IMR-90 (cell line): Measurements from ENCODE around the gene CFAP210. TPM values are rescaled to one million over a fixed set of nuclear protein-coding genes. Genes with fewer than 3 reads are reported as not detected.

Experiments
- ATAC-seq: fragments of 200-7000 bp; cut with Tn5 transposase; 2 replicates; pipeline ENCODE4 v1.9.1; 2020; ENCODE audit warnings: low read depth, mild to moderate bottlenecking, moderate library complexity
- BruUV-seq: library from RNA; stranded (reverse); fragments of 400-500 nt; replicated peaks from 2 replicates; lab custom pipeline; 2021; lab: Mats Ljungman, UMichigan
- CTCF ChIA-PET: fragments of 300-600 bp; formaldehyde crosslinking; extraction: SDS; loops from one replicate; lab custom pipeline; 2021; ENCODE audit warnings: antibody characterized with exemption; lab: Yijun Ruan, JAX
- POLR2A ChIA-PET: fragments of 300-600 bp; sonication (Branson Sonifier 250); formaldehyde crosslinking; loops from one replicate; lab custom pipeline; 2022; ENCODE audit warnings: antibody characterized with exemption; ENCODE audit not compliant: unreplicated experiment; lab: Charles Lee
- DNase-seq: peaks from one replicate; pipeline ENCODE4 v3.0.0; 2013
- H2AFZ ChIP-seq: replicated peaks from 2 replicates; pipeline ENCODE3; 2013; ENCODE audit warnings: low read length, mild to moderate bottlenecking; ENCODE audit not compliant: poor library complexity
- H2AK5ac ChIP-seq: 2 replicates; pipeline ENCODE4 v1.6.1; 2013; ENCODE audit warnings: low read depth, low read length, inconsistent platforms
- H2AK9ac ChIP-seq: replicated peaks from 2 replicates; pipeline ENCODE3; 2013; ENCODE audit warnings: mild to moderate bottlenecking, low read depth, low read length, moderate library complexity; ENCODE audit not compliant: poor library complexity
- H2BK120ac ChIP-seq: 2 replicates; pipeline ENCODE4 v1.6.1; 2013; ENCODE audit warnings: low read depth, low read length, inconsistent platforms
- H2BK15ac ChIP-seq: 3 replicates; pipeline ENCODE4 v1.6.1; 2013; ENCODE audit warnings: low read depth, low read length, inconsistent platforms
- H2BK20ac ChIP-seq: 2 replicates; pipeline ENCODE4 v1.6.1; 2013; ENCODE audit warnings: low read depth, mild to moderate bottlenecking, inconsistent platforms, low read length, moderate library complexity
- H2BK5ac ChIP-seq: 2 replicates; pipeline ENCODE4 v1.6.1; 2013; ENCODE audit warnings: mild to moderate bottlenecking, low read depth, low read length, inconsistent platforms; ENCODE audit not compliant: poor library complexity, severe bottlenecking
- H3K14ac ChIP-seq: replicated peaks from 2 replicates; pipeline ENCODE4 v1.6.1; 2013; ENCODE audit warnings: low read depth, low read length, inconsistent platforms
- H3K18ac ChIP-seq: 2 replicates; pipeline ENCODE4 v1.6.1; 2013; ENCODE audit warnings: low read depth, low read length, control low read depth
- H3K23ac ChIP-seq: 2 replicates; pipeline ENCODE4 v1.6.1; 2013; ENCODE audit warnings: low read depth, low read length, inconsistent platforms
- H3K27ac ChIP-seq: 2 replicates; pipeline ENCODE4 v1.5.1; 2013; ENCODE audit warnings: mild to moderate bottlenecking, control low read depth, low read length; ENCODE audit not compliant: insufficient read depth
- H3K27me3 ChIP-seq: 2 replicates; pipeline ENCODE4 v1.6.1; 2013; ENCODE audit warnings: low read length; ENCODE audit not compliant: control insufficient read depth, insufficient read depth
- H3K36me3 ChIP-seq: 2 replicates; pipeline ENCODE4 v1.6.1; 2013; ENCODE audit warnings: low read length, mixed read lengths; ENCODE audit not compliant: control insufficient read depth, insufficient read depth
- H3K4ac ChIP-seq: 2 replicates; pipeline ENCODE4 v1.6.1; 2013; ENCODE audit warnings: low read depth, low read length, inconsistent platforms
- H3K4me1 ChIP-seq: 2 replicates; pipeline ENCODE4 v1.6.1; 2013; ENCODE audit warnings: low read length, mixed read lengths; ENCODE audit not compliant: control insufficient read depth, insufficient read depth
- H3K4me2 ChIP-seq: 2 replicates; pipeline ENCODE4 v1.6.1; 2013; ENCODE audit warnings: low read depth, mild to moderate bottlenecking, control low read depth, low read length, moderate library complexity
- H3K4me3 ChIP-seq: 2 replicates; pipeline ENCODE4 v1.5.1; 2013; ENCODE audit warnings: low read depth, mild to moderate bottlenecking, control low read depth, low read length, moderate library complexity; ENCODE audit not compliant: insufficient read depth
- H3K56ac ChIP-seq: 2 replicates; pipeline ENCODE4 v1.6.1; 2013; ENCODE audit warnings: low read length, inconsistent platforms; ENCODE audit not compliant: insufficient read depth; ENCODE audit errors: extremely low read depth
- H3K79me1 ChIP-seq, 2 experiments: 2 replicates each; pipeline ENCODE4 v1.6.1; 2013; ENCODE audit warnings: low read length in 2 of 2, inconsistent platforms in 1 of 2, low read depth in 1 of 2
- H3K9ac ChIP-seq: 2 replicates; pipeline ENCODE4 v1.6.1; 2013; ENCODE audit warnings: low read depth, low read length, control low read depth
- H3K9me1 ChIP-seq: 2 replicates; pipeline ENCODE4 v1.6.1; 2013; ENCODE audit warnings: low read length, inconsistent platforms; ENCODE audit not compliant: insufficient read depth
- H3K9me3 ChIP-seq: 2 replicates; pipeline ENCODE4 v1.6.1; 2013; ENCODE audit warnings: low read length; ENCODE audit not compliant: control insufficient read depth, insufficient read depth
- H4K20me1 ChIP-seq: 2 replicates; pipeline ENCODE4 v1.6.1; 2013; ENCODE audit warnings: low read length, inconsistent platforms; ENCODE audit not compliant: insufficient read depth
- H4K5ac ChIP-seq: 2 replicates; pipeline ENCODE4 v1.6.1; 2013; ENCODE audit warnings: mild to moderate bottlenecking, low read depth, low read length, control low read depth
- H4K8ac ChIP-seq, 2 experiments: 2 replicates each; pipeline ENCODE4 v1.6.1; 2013; ENCODE audit warnings: low read depth in 2 of 2, low read length in 2 of 2, control low read depth in 1 of 2, inconsistent platforms in 1 of 2
- H4K91ac ChIP-seq: 2 replicates; pipeline ENCODE4 v1.6.1; 2013; ENCODE audit warnings: low read depth, low read length, inconsistent platforms; ENCODE audit not compliant: insufficient read depth
- BHLHE40 ChIP-seq: fragments of 150-350 bp; IDR thresholded peaks from 2 replicates; pipeline ENCODE4 v1.6.1; 2016; ENCODE audit warnings: mild to moderate bottlenecking, low read depth, low read length
- CEBPB ChIP-seq: IDR thresholded peaks from 2 replicates; pipeline ENCODE4 v1.6.1; 2012; ENCODE audit warnings: low read depth, low read length, improper control_type of control experiment
- FOS ChIP-seq: fragments of 150-350 bp; IDR thresholded peaks from 2 replicates; pipeline ENCODE4 v1.6.1; 2016; ENCODE audit warnings: low read depth, low read length
- MAFK ChIP-seq: IDR thresholded peaks from 2 replicates; pipeline ENCODE4 v1.6.1; 2012; ENCODE audit warnings: low read depth, low read length, improper control_type of control experiment
- MXI1 ChIP-seq: IDR thresholded peaks from 2 replicates; pipeline ENCODE4 v1.6.1; 2012; ENCODE audit warnings: low read depth, mild to moderate bottlenecking, low read length, moderate library complexity, borderline replicate concordance
- NFE2L2 ChIP-seq: fragments of 150-350 bp; IDR thresholded peaks from 2 replicates; pipeline ENCODE4 v1.6.1; 2016; ENCODE audit warnings: low read depth, mild to moderate bottlenecking, low read length
- RAD21 ChIP-seq: IDR thresholded peaks from 2 replicates; pipeline ENCODE4 v1.6.1; 2012; ENCODE audit warnings: low read length, improper control_type of control experiment
- RCOR1 ChIP-seq: IDR thresholded peaks from 2 replicates; pipeline ENCODE4 v1.6.1; 2012; ENCODE audit warnings: mild to moderate bottlenecking, low read length, improper control_type of control experiment; ENCODE audit not compliant: insufficient replicate concordance
- RFX5 ChIP-seq: IDR thresholded peaks from 2 replicates; pipeline ENCODE4 v1.8.0; 2012; ENCODE audit warnings: low read depth, mild to moderate bottlenecking, low read length, moderate library complexity
- SMC3 ChIP-seq: fragments of 150-350 bp; IDR thresholded peaks from 2 replicates; pipeline ENCODE4 v1.6.1; 2016; ENCODE audit warnings: low read depth, mild to moderate bottlenecking, antibody characterized with exemption, low read length, moderate library complexity
- WGBS, 2 experiments: methylation state at CpG; one replicate each; pipeline versions ENCODE4 v1.1.5 to v1.1.7; 2013; ENCODE audit warnings: missing lambda C conversion rate in 2 of 2; ENCODE audit not compliant: insufficient read length in 1 of 2; ENCODE audit errors: extremely low coverage in 2 of 2; 5-methylcytosine and 5-hydroxymethylcytosine counted together
- dilution Hi-C: fragments of 300-500 bp; cut with HindIII; formaldehyde crosslinking; loops from one replicate; pipeline ENCODE4 v1.14.3; 2018; ENCODE audit warnings: low sequenced_read_pairs; ENCODE audit not compliant: unreplicated experiment
- in situ Hi-C: fragments of 300-500 bp; cut with MboI; formaldehyde crosslinking; loops from 3 replicates; pipeline ENCODE4 v1.14.3; 2019; ENCODE audit warnings: low sequenced_read_pairs, inconsistent platforms, mixed read lengths
- intact Hi-C: fragments of 100-400 bp; cut with micrococcal nuclease; formaldehyde crosslinking; loops from 2 replicates; pipeline ENCODE4 v1.10.0; 2022
- polyA plus RNA-seq, 3 experiments: library from polyadenylated mRNA; depleted of rRNA; stranded (reverse); fragments of >200 nt; gene quantifications; 2 replicates each; pipeline ENCODE4 v1.2.3, GENCODE V29; 2012; ENCODE audit warnings: low replicate concordance in 1 of 3
- total RNA-seq: library from RNA; depleted of rRNA; stranded (reverse); fragments of >200 nt; gene quantifications from 2 replicates; pipeline ENCODE4 v1.2.3, GENCODE V29; 2012
- TF ChIP-seq, protein P1 (sequence below): conservative IDR thresholded peaks from 2 replicates; pipeline ENCODE4 v1.5.1; 2012; ENCODE audit warnings: mild to moderate bottlenecking, low read depth, low read length, improper control_type of control experiment

The CFAP210 gene
- total and polyA plus RNA-seq, 2 of the 4 experiments (the other 2 are of a cell fraction), result not detected

DNA sequence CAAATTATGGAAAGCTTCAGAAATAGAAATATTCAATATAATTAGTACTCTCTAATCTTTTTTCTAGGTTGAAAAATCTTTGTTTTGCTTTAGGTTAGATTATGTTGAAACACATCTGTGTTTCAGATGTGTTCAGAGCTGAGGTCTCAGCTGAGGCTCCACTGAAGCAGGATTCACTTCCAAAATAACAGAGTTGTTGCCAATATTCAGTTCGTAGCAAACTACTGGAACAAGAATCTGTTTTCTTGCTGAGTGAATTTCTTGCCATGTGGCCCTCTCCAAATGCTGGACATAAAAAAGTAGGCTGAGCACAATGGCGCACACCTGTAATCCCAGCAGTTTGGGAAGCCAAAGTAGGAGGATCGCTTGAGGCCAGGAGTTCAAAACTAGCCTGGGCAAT, 8.8 kb upstream of the CFAP210 start:
- DNase-seq, result no peak
- Histone ChIP-seq H3K79me1 (no peaks in the 10 kb centered on the region), H3K27me3 (no peaks in the 10 kb centered on the region), H4K91ac (no peak overlapping the region), H2BK15ac (no peak overlapping the region), H3K36me3 (peaks cover 2% of the 10 kb centered on the region; the same call in 1 of the 2 replicates), H4K8ac (no peak overlapping the region), H3K23ac (no peak overlapping the region), H2AK9ac (no peak overlapping the region), H3K4me2 (no peak overlapping the region), H3K4me1 (peaks cover 4% of the 10 kb centered on the region), H4K5ac (no peak overlapping the region), H3K14ac (no peak overlapping the region), H3K27ac (no peak overlapping the region), H3K56ac (no peak overlapping the region), H2AFZ (no peak overlapping the region), H2BK20ac (no peak overlapping the region), H2BK120ac (no peak overlapping the region), H3K4ac (no peak overlapping the region), H4K20me1 (no peaks in the 10 kb centered on the region), H2AK5ac (no peak overlapping the region), H3K4me3 (no peak overlapping the region), H2BK5ac (no peak overlapping the region), H3K9ac (no peak overlapping the region), H3K9me3 (no peaks in the 10 kb centered on the region), H3K9me1 (no peaks in the 10 kb centered on the region; the same call in 1 of the 2 replicates), H3K18ac (no peak overlapping the region)
- no peak for TF ChIP-seq CEBPB
- no peak for TF ChIP-seq NFE2L2
- no peak for TF ChIP-seq RAD21
- no peak for TF ChIP-seq FOS
- no peak for TF ChIP-seq RCOR1
- TF ChIP-seq, protein P1, sequence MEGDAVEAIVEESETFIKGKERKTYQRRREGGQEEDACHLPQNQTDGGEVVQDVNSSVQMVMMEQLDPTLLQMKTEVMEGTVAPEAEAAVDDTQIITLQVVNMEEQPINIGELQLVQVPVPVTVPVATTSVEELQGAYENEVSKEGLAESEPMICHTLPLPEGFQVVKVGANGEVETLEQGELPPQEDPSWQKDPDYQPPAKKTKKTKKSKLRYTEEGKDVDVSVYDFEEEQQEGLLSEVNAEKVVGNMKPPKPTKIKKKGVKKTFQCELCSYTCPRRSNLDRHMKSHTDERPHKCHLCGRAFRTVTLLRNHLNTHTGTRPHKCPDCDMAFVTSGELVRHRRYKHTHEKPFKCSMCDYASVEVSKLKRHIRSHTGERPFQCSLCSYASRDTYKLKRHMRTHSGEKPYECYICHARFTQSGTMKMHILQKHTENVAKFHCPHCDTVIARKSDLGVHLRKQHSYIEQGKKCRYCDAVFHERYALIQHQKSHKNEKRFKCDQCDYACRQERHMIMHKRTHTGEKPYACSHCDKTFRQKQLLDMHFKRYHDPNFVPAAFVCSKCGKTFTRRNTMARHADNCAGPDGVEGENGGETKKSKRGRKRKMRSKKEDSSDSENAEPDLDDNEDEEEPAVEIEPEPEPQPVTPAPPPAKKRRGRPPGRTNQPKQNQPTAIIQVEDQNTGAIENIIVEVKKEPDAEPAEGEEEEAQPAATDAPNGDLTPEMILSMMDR, result no peak
- no peak for TF ChIP-seq RFX5
- no peak for TF ChIP-seq MAFK
- TF ChIP-seq MXI1, result no peak
- TF ChIP-seq SMC3, result no peak
- no peak for TF ChIP-seq BHLHE40
- no peak for ATAC-seq
- CTCF ChIA-PET, result no interaction called here
- intact Hi-C loops, result no loop called here
- POLR2A ChIA-PET, result no interaction called here
- no CpG with 5 or more reads among the region's 3 CpGs for WGBS, 2 experiments
- no TSS peak for BruUV-seq
- dilution Hi-C loops, result no loop called here
- in situ Hi-C loops, result no loop called here
